ENCODE results near the gene TCF12.

GRCh38 chr15:57158997-57159668, 240.7 kb downstream of the TCF12 start:
- no peak for TF ChIP-seq CTCF (conservative IDR thresholded peaks at IDR 0.05; ENCODE audit: low read length)
- no peak for TF ChIP-seq EZH2phosphoT487 (IDR thresholded peaks at IDR 0.05; ENCODE audit: borderline replicate concordance)
